Keratinocyte (primary cell): Measurements from ENCODE around the gene SCN2B. TPM values are rescaled to one million over a fixed set of nuclear protein-coding genes. Genes with fewer than 3 reads are reported as not detected.

Source experiments
- DNase-seq: peaks from one replicate; pipeline ENCODE4 v3.0.0-alpha.2; 2011; ENCODE audit warnings: low read depth, missing footprints, low spot score
- FAIRE-seq: peaks from 2 replicates; lab custom pipeline; 2011; peaks lifted over from hg19 to GRCh38; lab: Jason Lieb, UNC
- H2AFZ ChIP-seq: 2 replicates; pipeline ENCODE4 v1.6.0; 2012; ENCODE audit warnings: low read length, control low read depth, inconsistent platforms; ENCODE audit not compliant: control insufficient read depth
- H3K27ac ChIP-seq: 2 replicates; pipeline ENCODE4 v1.5.1; 2011; ENCODE audit warnings: low read length; ENCODE audit not compliant: control insufficient read depth, insufficient read depth
- H3K27me3 ChIP-seq: 3 replicates; pipeline ENCODE4 v1.6.0; 2011; ENCODE audit warnings: low read length; ENCODE audit not compliant: control insufficient read depth, insufficient read depth; ENCODE audit errors: extremely low read depth
- H3K36me3 ChIP-seq, 2 experiments: 2 replicates in 1 of 2; 3 replicates in 1 of 2; pipeline ENCODE4 v1.5.1; 2011; ENCODE audit warnings: low read length in 2 of 2, mild to moderate bottlenecking in 1 of 2; ENCODE audit not compliant: control insufficient read depth in 2 of 2, insufficient read depth in 2 of 2; ENCODE audit errors: extremely low read depth in 1 of 2
- H3K4me1 ChIP-seq: 3 replicates; pipeline ENCODE4 v1.5.1; 2011; ENCODE audit warnings: low read length; ENCODE audit not compliant: control insufficient read depth, insufficient read depth; ENCODE audit errors: extremely low read depth
- H3K4me2 ChIP-seq: 3 replicates; pipeline ENCODE4 v1.6.0; 2011; ENCODE audit warnings: low read depth, low read length; ENCODE audit not compliant: control insufficient read depth, insufficient read depth; ENCODE audit errors: extremely low read depth
- H3K4me3 ChIP-seq, 3 experiments: fragments of 200-600 bp in 1 of 3; sonication (generic) in 1 of 3; 2 replicates in 2 of 3; 3 replicates in 1 of 3; pipeline ENCODE4 v1.5.1; 2011 to 2016; ENCODE audit warnings: low read length in 3 of 3, mild to moderate bottlenecking in 3 of 3, control low read depth in 2 of 3, inconsistent platforms in 1 of 3, low read depth in 1 of 3, mixed read lengths in 1 of 3, mixed run types in 1 of 3, moderate library complexity in 1 of 3; ENCODE audit not compliant: control insufficient read depth in 2 of 3, insufficient read depth in 2 of 3; ENCODE audit errors: extremely low read depth in 1 of 3
- H3K79me2 ChIP-seq: 2 replicates; pipeline ENCODE4 v1.6.0; 2012; ENCODE audit warnings: low read length; ENCODE audit not compliant: control insufficient read depth, insufficient read depth
- H3K9ac ChIP-seq: 3 replicates; pipeline ENCODE4 v1.6.0; 2011; ENCODE audit warnings: low read length; ENCODE audit not compliant: control insufficient read depth, insufficient read depth; ENCODE audit errors: extremely low read depth
- H3K9me1 ChIP-seq: 3 replicates; pipeline ENCODE4 v1.6.0; 2011; ENCODE audit warnings: low read length; ENCODE audit not compliant: control insufficient read depth, insufficient read depth; ENCODE audit errors: extremely low read depth
- H3K9me3 ChIP-seq: 2 replicates; pipeline ENCODE4 v1.5.1; 2012; ENCODE audit warnings: low read depth, low read length; ENCODE audit not compliant: control insufficient read depth
- H4K20me1 ChIP-seq: 3 replicates; pipeline ENCODE4 v1.6.0; 2011; ENCODE audit warnings: low read length; ENCODE audit not compliant: control insufficient read depth, insufficient read depth; ENCODE audit errors: extremely low read depth
- EZH2 ChIP-seq: IDR thresholded peaks from one replicate; pipeline ENCODE4 v1.6.1; 2012; ENCODE audit warnings: inconsistent platforms, mild to moderate bottlenecking, low read length, moderate library complexity
- dilution Hi-C: fragments of 300-500 bp; cut with MboI; formaldehyde crosslinking; loops from one replicate; pipeline ENCODE4 v1.7.0; 2020; ENCODE audit warnings: low sequenced_read_pairs; ENCODE audit not compliant: extremely low pct_ligation_motif_present
- polyA plus RNA-seq, 5 experiments: library from polyadenylated mRNA; depleted of rRNA in 3 of 5; stranded (reverse) in 3 of 5; stranded (forward) in 1 of 5; unstranded in 1 of 5; fragments of >200 nt; gene quantifications; 1 replicate in 1 of 5; 2 replicates in 3 of 5; 3 replicates in 1 of 5; pipeline versions ENCODE4 v1.2.1 to v1.2.3, GENCODE V29; 2011 to 2012; ENCODE audit warnings: missing spikeins in 2 of 5, low read depth in 1 of 5, low replicate concordance in 1 of 5
- TF ChIP-seq, protein P1 (sequence below), 3 experiments: IDR thresholded peaks in 1 of 3; conservative IDR thresholded peaks in 1 of 3; optimal IDR thresholded peaks in 1 of 3; 2 replicates in 2 of 3; 3 replicates in 1 of 3; pipeline versions ENCODE3 to v1.5.1; 2011; ENCODE audit warnings: low read length in 3 of 3, mild to moderate bottlenecking in 3 of 3, moderate library complexity in 2 of 3, control low read depth in 1 of 3, inconsistent platforms in 1 of 3; ENCODE audit not compliant: insufficient read depth in 2 of 3; ENCODE audit errors: extremely low read depth in 1 of 3

Gene SCN2B
- polyA plus RNA-seq, 1 donor (not counting 4 experiments of a cell fraction or from before 2014, with no cell fraction given), result 0.56 TPM

DNA sequence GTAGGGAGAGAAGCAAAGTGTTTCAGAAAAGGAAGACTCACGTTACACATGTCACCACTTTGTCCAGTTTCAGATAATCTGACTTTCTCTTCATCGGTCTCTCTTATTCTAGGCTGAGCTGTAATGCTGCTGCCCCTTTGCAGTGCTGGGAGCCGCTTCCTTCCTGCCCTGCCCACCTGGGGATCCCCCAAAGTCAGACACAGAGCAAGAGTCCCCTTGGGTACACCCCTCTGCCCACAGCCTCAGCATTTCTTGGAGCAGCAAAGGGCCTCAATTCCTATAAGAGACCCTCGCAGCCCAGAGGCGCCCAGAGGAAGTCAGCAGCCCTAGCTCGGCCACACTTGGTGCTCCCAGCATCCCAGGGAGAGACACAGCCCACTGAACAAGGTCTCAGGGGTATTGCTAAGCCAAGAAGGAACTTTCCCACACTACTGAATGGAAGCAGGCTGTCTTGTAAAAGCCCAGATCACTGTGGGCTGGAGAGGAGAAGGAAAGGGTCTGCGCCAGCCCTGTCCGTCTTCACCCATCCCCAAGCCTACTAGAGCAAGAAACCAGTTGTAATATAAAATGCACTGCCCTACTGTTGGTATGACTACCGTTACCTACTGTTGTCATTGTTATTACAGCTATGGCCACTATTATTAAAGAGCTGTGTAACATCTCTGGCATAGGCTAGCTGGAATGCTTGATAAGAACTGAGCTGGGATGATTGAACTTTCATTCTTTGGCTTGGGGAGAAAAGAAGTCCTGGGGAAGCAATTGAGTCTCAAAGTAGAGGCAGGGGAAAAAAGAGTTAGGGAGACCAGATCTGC lies 58.4 kb downstream of the SCN2B start:
- DNase-seq (no peak), FAIRE-seq (no peak)
- no peak overlapping the region for H3K4me2 ChIP-seq
- H3K36me3 ChIP-seq, result no peaks in the 10 kb centered on the region
- no peaks in the 10 kb centered on the region for H3K79me2 ChIP-seq
- H2AFZ ChIP-seq, result no peak overlapping the region
- no peaks in the 10 kb centered on the region for H3K9me1 ChIP-seq
- peaks cover 4% of the 10 kb centered on the region for H3K4me1 ChIP-seq
- no peaks in the 10 kb centered on the region for H3K9me3 ChIP-seq
- H3K27ac ChIP-seq, result no peak overlapping the region
- H3K9ac ChIP-seq, result no peak overlapping the region
- dilution Hi-C loops, result no loop called here
- no peaks in the 10 kb centered on the region for H3K27me3 ChIP-seq
- H4K20me1 ChIP-seq, result no peaks in the 10 kb centered on the region
- TF ChIP-seq, protein P1, sequence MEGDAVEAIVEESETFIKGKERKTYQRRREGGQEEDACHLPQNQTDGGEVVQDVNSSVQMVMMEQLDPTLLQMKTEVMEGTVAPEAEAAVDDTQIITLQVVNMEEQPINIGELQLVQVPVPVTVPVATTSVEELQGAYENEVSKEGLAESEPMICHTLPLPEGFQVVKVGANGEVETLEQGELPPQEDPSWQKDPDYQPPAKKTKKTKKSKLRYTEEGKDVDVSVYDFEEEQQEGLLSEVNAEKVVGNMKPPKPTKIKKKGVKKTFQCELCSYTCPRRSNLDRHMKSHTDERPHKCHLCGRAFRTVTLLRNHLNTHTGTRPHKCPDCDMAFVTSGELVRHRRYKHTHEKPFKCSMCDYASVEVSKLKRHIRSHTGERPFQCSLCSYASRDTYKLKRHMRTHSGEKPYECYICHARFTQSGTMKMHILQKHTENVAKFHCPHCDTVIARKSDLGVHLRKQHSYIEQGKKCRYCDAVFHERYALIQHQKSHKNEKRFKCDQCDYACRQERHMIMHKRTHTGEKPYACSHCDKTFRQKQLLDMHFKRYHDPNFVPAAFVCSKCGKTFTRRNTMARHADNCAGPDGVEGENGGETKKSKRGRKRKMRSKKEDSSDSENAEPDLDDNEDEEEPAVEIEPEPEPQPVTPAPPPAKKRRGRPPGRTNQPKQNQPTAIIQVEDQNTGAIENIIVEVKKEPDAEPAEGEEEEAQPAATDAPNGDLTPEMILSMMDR (optimal IDR thresholded peaks at IDR 0.05 in 1 of 3, IDR thresholded peaks at IDR 0.05 in 1 of 3, conservative IDR thresholded peaks at IDR 0.05 in 1 of 3; ENCODE audit: extremely low read depth in 1 of 3, insufficient read depth in 2 of 3, low read length in 3 of 3), result no peak
- TF ChIP-seq EZH2, result no peak
- H3K4me3 ChIP-seq, result no peak overlapping the region

DNA sequence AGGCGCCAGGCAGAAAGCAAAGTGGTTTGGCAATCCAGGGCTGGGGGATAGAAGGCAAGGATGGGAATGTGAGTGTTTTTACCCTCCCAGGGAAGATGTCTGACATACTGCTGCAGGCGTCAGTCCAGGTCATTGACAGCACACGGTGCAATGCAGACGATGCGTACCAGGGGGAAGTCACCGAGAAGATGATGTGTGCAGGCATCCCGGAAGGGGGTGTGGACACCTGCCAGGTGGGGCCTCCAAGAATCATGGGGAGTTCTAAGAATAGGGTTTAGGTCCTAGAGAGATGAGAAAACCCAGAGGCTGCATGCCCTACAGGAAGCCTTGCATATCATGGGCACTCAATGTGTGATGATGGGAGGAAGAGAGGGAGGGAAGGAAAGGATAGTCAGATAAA lies 61.4 kb downstream of the SCN2B start:
- Histone ChIP-seq H4K20me1 (no peaks in the 10 kb centered on the region), H3K27ac (no peak overlapping the region), H3K36me3 (no peaks in the 10 kb centered on the region), H3K9me3 (no peaks in the 10 kb centered on the region), H2AFZ (no peak overlapping the region), H3K9me1 (no peaks in the 10 kb centered on the region), H3K4me2 (no peak overlapping the region), H3K27me3 (no peaks in the 10 kb centered on the region), H3K4me1 (peaks cover 4% of the 10 kb centered on the region), H3K79me2 (no peaks in the 10 kb centered on the region), H3K9ac (no peak overlapping the region), H3K4me3 (no peak overlapping the region)
- dilution Hi-C loops, result no loop called here
- TF ChIP-seq, protein P1 (optimal IDR thresholded peaks at IDR 0.05 in 1 of 3, IDR thresholded peaks at IDR 0.05 in 1 of 3, conservative IDR thresholded peaks at IDR 0.05 in 1 of 3; ENCODE audit: extremely low read depth in 1 of 3, insufficient read depth in 2 of 3, low read length in 3 of 3), result no peak
- no peak for TF ChIP-seq EZH2
- FAIRE-seq (no peak), DNase-seq (no peak)
